Stomach (tissue), 9 donors: ENCODE measurements around the gene MINPP1. TPM values are rescaled to one million over a fixed set of nuclear protein-coding genes. Genes with fewer than 3 reads are reported as not detected.

Source experiments
- DNase-seq, 2 donors: peaks; one replicate each; pipeline versions ENCODE4 v3.0.0 to v3.0.0-alpha.2; 2013 to 2019
- H3K27ac ChIP-seq, 5 donors: fragments of 200-600 bp in 4 of 5; sonication (generic) in 4 of 5; one replicate each; pipeline ENCODE4 v1.5.1; 2013 to 2019; ENCODE audit warnings: mild to moderate bottlenecking in 1 of 5, moderate library complexity in 1 of 5
- H3K27me3 ChIP-seq, 3 donors: fragments of 200-600 bp; sonication (generic); one replicate each; pipeline ENCODE4 v1.5.1; 2017 to 2019; ENCODE audit warnings: mixed run types in 1 of 3
- H3K36me3 ChIP-seq, 4 donors: fragments of 200-600 bp; sonication (generic); 1 replicate in 3 of 4; 2 replicates in 1 of 4; pipeline ENCODE4 v1.5.1; 2016 to 2019
- H3K4me1 ChIP-seq, 4 donors: fragments of 200-600 bp; sonication (generic); one replicate each; pipeline ENCODE4 v1.5.1; 2016 to 2019
- H3K4me3 ChIP-seq, 4 donors: fragments of 200-600 bp; sonication (generic) in 3 of 4; one replicate each; pipeline ENCODE4 v1.5.1; 2016 to 2019; ENCODE audit warnings: mild to moderate bottlenecking in 1 of 4
- H3K9me3 ChIP-seq, 4 donors: fragments of 200-600 bp; sonication (generic); one replicate each; pipeline ENCODE4 v1.5.1; 2016 to 2019
- EP300 ChIP-seq: sonication (generic); formaldehyde crosslinking; IDR thresholded peaks from one replicate; pipeline ENCODE4 v1.6.1; 2017; ENCODE audit warnings: antibody characterized with exemption
- POLR2A ChIP-seq, 4 donors: fragments of 450-650 bp; IDR thresholded peaks; one replicate each; pipeline ENCODE4 v1.6.1; 2016; ENCODE audit warnings: antibody characterized with exemption in 4 of 4, control low read depth in 2 of 4, mild to moderate bottlenecking in 1 of 4, moderate library complexity in 1 of 4
- POLR2AphosphoS5 ChIP-seq, 3 donors: sonication (generic); formaldehyde crosslinking; IDR thresholded peaks; one replicate each; pipeline ENCODE4 v1.6.1; 2016; ENCODE audit warnings: antibody characterized with exemption in 3 of 3
- WGBS, 5 donors: extraction: QIAGEN DNeasy Blood & Tissue Kit in 3 of 5; methylation state at CpG; one replicate each; pipeline versions ENCODE4 v1.1.5 to v1.1.7; 2013 to 2018; 5-methylcytosine and 5-hydroxymethylcytosine counted together
- intact Hi-C: fragments of 100-400 bp; cut with DNase I; formaldehyde crosslinking; loops from one replicate; pipeline ENCODE4 v1.15.1; 2023; ENCODE audit warnings: low total_unique reads
- polyA plus RNA-seq, 3 donors: library from polyadenylated mRNA; stranded (reverse); fragments of 200-250 nt; gene quantifications; one replicate each; pipeline ENCODE4 v1.2.3, GENCODE V29; 2013
- total RNA-seq, 5 donors: library from RNA; depleted of rRNA; stranded (reverse); fragments of >200 nt; gene quantifications; one replicate each; pipeline versions ENCODE4 v1.1.0 to v1.2.3, GENCODE V29; 2014 to 2016
- TF ChIP-seq, protein P1 (sequence below), 7 experiments: fragments of 450-650 bp in 4 of 7; fragments of 200-600 bp in 3 of 7; sonication (generic) in 3 of 7; IDR thresholded peaks; one replicate each; pipeline ENCODE4 v1.5.1; 2016 to 2019; ENCODE audit warnings: antibody characterized with exemption in 7 of 7, control low read depth in 2 of 7, mild to moderate bottlenecking in 1 of 7
- donor health status: healthy with polysubstance abuse.
- donor health status: Bipolar disorder and iron deficiency.
- donor health status: healthy.

Gene MINPP1
- total and polyA plus RNA-seq, 8 donors: 0.89 to 19.4 (median 6.6) TPM

DNA sequence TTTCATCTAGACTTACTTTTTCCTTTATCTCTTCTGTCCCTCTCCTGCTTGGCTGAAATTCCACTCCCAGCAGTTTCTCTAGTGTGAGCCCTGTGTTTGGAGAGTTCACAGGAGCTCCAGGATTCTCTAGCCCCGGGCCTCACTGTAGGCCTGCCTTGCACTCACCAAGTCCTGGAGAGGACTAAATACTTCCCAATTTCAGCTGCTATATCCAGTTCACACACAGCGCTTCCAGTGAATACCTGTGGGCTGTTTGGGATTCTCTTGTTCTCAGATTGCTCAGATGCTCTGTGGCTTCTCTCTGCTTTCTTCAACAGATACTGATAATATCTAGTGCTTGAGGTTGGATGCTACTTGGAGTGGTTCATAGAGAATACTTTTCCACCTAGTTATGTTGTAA, 46.0 kb downstream of the MINPP1 start:
- no peaks in the 10 kb centered on the region for H3K9me3 ChIP-seq
- peaks cover 3 to 27% (median 15%) of the 10 kb centered on the region in 4 donors for H3K36me3 ChIP-seq
- H3K4me1 ChIP-seq: peaks cover 0 to 10% (median 0%) of the 10 kb centered on the region in 4 donors
- WGBS, 5 donors: 79 to 87% (median 83%) methylated on average over 2 of the region's 2 CpGs
- TF ChIP-seq, protein P1, sequence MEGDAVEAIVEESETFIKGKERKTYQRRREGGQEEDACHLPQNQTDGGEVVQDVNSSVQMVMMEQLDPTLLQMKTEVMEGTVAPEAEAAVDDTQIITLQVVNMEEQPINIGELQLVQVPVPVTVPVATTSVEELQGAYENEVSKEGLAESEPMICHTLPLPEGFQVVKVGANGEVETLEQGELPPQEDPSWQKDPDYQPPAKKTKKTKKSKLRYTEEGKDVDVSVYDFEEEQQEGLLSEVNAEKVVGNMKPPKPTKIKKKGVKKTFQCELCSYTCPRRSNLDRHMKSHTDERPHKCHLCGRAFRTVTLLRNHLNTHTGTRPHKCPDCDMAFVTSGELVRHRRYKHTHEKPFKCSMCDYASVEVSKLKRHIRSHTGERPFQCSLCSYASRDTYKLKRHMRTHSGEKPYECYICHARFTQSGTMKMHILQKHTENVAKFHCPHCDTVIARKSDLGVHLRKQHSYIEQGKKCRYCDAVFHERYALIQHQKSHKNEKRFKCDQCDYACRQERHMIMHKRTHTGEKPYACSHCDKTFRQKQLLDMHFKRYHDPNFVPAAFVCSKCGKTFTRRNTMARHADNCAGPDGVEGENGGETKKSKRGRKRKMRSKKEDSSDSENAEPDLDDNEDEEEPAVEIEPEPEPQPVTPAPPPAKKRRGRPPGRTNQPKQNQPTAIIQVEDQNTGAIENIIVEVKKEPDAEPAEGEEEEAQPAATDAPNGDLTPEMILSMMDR (IDR thresholded peaks at IDR 0.05): no peak
- TF ChIP-seq EP300 (no peak), POLR2AphosphoS5 (IDR thresholded peaks at IDR 0.05) (no peak), POLR2A (IDR thresholded peaks at IDR 0.05) (no peak)
- no peak overlapping the region for H3K27ac ChIP-seq
- DNase-seq: no peak
- intact Hi-C loops: no loop called here
- H3K4me3 ChIP-seq: no peak overlapping the region
- H3K27me3 ChIP-seq: no peaks in the 10 kb centered on the region

DNA sequence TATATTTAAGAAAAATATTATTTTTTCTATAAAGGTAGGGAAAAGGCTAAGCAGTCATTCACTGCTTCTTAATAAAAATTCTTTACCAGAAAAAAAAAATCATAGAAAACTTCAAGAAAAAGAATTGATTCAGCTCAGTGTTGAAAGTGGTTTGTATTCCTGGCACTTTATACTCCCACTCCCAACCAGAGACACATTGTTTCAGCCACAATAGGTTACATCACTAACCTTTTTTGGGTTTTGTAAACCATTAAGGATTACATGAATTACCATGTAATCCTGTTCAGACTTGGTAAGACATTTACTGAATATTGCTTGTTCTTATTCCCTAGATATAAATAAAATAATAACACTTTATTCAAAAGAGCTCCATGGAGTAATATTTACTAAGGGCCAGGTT, 46.6 kb downstream of the MINPP1 start:
- intact Hi-C loops: no loop called here
- H3K27ac ChIP-seq: no peak overlapping the region

DNA sequence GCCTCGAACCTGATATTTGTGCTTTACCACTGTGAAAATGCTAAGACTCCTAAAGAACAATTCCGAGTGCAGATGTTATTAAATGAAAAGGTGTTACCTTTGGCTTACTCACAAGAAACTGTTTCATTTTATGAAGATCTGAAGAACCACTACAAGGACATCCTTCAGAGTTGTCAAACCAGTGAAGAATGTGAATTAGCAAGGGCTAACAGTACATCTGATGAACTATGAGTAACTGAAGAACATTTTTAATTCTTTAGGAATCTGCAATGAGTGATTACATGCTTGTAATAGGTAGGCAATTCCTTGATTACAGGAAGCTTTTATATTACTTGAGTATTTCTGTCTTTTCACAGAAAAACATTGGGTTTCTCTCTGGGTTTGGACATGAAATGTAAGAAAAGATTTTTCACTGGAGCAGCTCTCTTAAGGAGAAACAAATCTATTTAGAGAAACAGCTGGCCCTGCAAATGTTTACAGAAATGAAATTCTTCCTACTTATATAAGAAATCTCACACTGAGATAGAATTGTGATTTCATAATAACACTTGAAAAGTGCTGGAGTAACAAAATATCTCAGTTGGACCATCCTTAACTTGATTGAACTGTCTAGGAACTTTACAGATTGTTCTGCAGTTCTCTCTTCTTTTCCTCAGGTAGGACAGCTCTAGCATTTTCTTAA, 47.7 kb downstream of the MINPP1 start:
- H3K27ac ChIP-seq: no peak overlapping the region
- intact Hi-C loops: no loop called here

More for the DNA sequence above, 46.6 kb downstream of the MINPP1 start:
- no peaks in the 10 kb centered on the region for H3K27me3 ChIP-seq
- H3K4me1 ChIP-seq: peaks cover 0 to 7% (median 0%) of the 10 kb centered on the region in 4 donors
- no peak for TF ChIP-seq EP300
- no peak for TF ChIP-seq POLR2A (IDR thresholded peaks at IDR 0.05)
- no peak for TF ChIP-seq POLR2AphosphoS5 (IDR thresholded peaks at IDR 0.05)
- TF ChIP-seq, protein P1 (IDR thresholded peaks at IDR 0.05): no peak
- H3K9me3 ChIP-seq: no peaks in the 10 kb centered on the region
- H3K36me3 ChIP-seq: peaks cover 3 to 26% (median 14%) of the 10 kb centered on the region in 4 donors
- no peak for DNase-seq
- H3K4me3 ChIP-seq: no peak overlapping the region

DNA sequence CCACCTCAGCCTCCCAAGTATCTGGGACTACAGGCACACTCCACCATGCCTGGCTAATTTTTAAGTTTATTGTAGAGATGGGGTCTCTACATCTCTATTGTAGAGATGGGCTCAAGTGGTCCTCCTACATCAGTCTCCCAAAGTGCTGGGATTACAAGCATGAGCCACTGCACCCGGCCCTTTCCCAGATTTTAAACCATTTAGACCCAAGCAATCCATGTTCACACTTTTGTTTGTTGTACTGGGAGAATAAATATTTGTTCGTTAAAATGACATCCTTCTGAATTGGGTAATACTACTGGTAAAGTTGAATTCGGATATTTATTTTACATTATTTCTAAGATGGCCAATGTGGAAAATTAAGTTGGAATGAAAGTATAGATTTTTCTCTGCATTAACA, 52.7 kb downstream of the MINPP1 start:
- Histone ChIP-seq H3K36me3 (peaks cover 0 to 11% (median 6%) of the 10 kb centered on the region in 4 donors), H3K27ac (no peak overlapping the region), H3K4me1 (no peaks in the 10 kb centered on the region), H3K4me3 (no peak overlapping the region), H3K9me3 (peaks cover 0 to 4% (median 1%) of the 10 kb centered on the region in 4 donors), H3K27me3 (no peaks in the 10 kb centered on the region)
- WGBS, 5 donors: 88 to 94% (median 89%) methylated on average over 3 of the region's 3 CpGs
- TF ChIP-seq POLR2A (IDR thresholded peaks at IDR 0.05) (no peak), EP300 (no peak), POLR2AphosphoS5 (IDR thresholded peaks at IDR 0.05) (no peak)
- TF ChIP-seq, protein P1 (IDR thresholded peaks at IDR 0.05): no peak
- intact Hi-C loops: no loop called here
- no peak for DNase-seq

More for the DNA sequence above, 47.7 kb downstream of the MINPP1 start:
- H3K9me3 ChIP-seq: no peaks in the 10 kb centered on the region
- no peak overlapping the region for H3K4me3 ChIP-seq
- H3K36me3 ChIP-seq: peaks cover 3 to 17% (median 9%) of the 10 kb centered on the region in 4 donors
- WGBS, 5 donors: 81 to 93% (median 85%) methylated on average over 2 of the region's 2 CpGs
- DNase-seq: no peak
- no peaks in the 10 kb centered on the region for H3K27me3 ChIP-seq
- TF ChIP-seq EP300: no peak
- H3K4me1 ChIP-seq: peaks cover 0 to 5% (median 0%) of the 10 kb centered on the region in 4 donors

DNA sequence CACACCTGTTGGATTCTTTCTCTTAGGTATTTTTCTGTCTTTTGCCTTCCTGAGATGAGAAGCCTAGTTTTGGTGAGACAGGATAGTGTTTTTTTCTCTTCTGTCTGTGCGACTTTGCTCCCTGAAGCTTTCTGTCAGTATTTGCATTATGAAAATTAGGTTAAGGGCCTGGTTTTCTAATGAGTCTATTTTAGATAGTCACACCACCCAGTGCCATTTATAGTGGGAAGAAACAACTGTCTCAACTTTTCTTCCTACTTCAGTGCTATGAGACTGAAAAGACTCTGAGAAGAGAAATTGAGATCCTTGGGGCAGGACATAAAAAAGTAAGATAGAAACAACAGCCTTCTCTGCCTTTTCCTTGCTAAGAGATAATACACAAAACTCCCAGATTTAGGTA, 53.6 kb downstream of the MINPP1 start:
- no peaks in the 10 kb centered on the region for H3K4me1 ChIP-seq
- intact Hi-C loops: no loop called here
- TF ChIP-seq POLR2A (IDR thresholded peaks at IDR 0.05) (no peak), EP300 (no peak), POLR2AphosphoS5 (IDR thresholded peaks at IDR 0.05) (no peak)
- TF ChIP-seq, protein P1 (IDR thresholded peaks at IDR 0.05): no peak
- H3K4me3 ChIP-seq: no peak overlapping the region
- H3K36me3 ChIP-seq: peaks cover 0 to 2% (median under 1%) of the 10 kb centered on the region in 4 donors
- peaks cover 0 to 10% (median 3%) of the 10 kb centered on the region in 4 donors for H3K9me3 ChIP-seq
- H3K27me3 ChIP-seq: no peaks in the 10 kb centered on the region
- no peak overlapping the region for H3K27ac ChIP-seq
- WGBS, 5 donors: 85 to 100% (median 97%) methylated on average over 1 of the region's 1 CpG
- DNase-seq: no peak
